GM12865 (cell line): ENCODE results near the gene SPEN.
"Not testable (repeated sequence)": the region's sequence is repeated elsewhere in the genome, so short reads cannot be mapped to it uniquely, and the experiment has no call there.

ENCODE experiments used
- DNase-seq: peaks from one replicate; pipeline ENCODE4 v3.0.0; 2010; ENCODE audit warnings: low read depth
- H3K4me3 ChIP-seq: 2 replicates; pipeline ENCODE4 v1.5.1; 2011; ENCODE audit warnings: mild to moderate bottlenecking, low read depth, low read length, control low read depth
- TF ChIP-seq, protein P1 (sequence below): IDR thresholded peaks from 2 replicates; pipeline ENCODE4 v1.5.1; 2011; ENCODE audit warnings: low read length, control low read depth, low read depth, inconsistent platforms; ENCODE audit not compliant: insufficient read depth; ENCODE audit errors: missing control alignments

SPEN gene

GRCh38 chr1:15843826-15844572 is 3.5 kb upstream of the SPEN start:
- H3K4me3 ChIP-seq, result peak overlapping the region; percentile 50
- TF ChIP-seq, protein P1, sequence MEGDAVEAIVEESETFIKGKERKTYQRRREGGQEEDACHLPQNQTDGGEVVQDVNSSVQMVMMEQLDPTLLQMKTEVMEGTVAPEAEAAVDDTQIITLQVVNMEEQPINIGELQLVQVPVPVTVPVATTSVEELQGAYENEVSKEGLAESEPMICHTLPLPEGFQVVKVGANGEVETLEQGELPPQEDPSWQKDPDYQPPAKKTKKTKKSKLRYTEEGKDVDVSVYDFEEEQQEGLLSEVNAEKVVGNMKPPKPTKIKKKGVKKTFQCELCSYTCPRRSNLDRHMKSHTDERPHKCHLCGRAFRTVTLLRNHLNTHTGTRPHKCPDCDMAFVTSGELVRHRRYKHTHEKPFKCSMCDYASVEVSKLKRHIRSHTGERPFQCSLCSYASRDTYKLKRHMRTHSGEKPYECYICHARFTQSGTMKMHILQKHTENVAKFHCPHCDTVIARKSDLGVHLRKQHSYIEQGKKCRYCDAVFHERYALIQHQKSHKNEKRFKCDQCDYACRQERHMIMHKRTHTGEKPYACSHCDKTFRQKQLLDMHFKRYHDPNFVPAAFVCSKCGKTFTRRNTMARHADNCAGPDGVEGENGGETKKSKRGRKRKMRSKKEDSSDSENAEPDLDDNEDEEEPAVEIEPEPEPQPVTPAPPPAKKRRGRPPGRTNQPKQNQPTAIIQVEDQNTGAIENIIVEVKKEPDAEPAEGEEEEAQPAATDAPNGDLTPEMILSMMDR, result no peak
- DNase-seq, result peak; percentile 34

DNA sequence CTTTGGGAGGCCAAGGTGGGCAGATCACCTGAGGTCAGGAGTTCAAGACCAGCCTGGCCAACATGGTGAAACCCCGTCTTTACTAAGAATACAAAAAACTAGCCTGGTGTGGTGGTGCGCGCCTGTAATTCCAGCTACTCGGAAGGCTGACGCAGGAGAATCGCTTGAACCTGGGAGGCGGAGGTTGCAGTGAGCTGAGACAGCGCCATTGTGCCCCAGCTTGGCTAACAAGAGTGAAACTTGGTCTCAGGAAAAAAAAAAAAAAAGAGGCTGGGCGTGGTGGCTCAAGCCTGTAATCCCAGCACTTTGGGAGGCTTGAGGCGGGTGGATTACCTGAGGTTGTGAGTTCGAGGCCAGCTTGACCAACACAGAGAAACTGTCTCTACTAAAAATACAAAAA is 1.5 kb upstream of the SPEN start:
- DNase-seq, result not testable (repeated sequence)
- H3K4me3 ChIP-seq, result peak overlapping the region; percentile 98

GRCh38 chr1:15847893-15848142 is 311 bp downstream of the SPEN start:
- no peak for DNase-seq
- TF ChIP-seq, protein P1, result no peak

GRCh38 chr1:15848143-15848928 is 829 bp downstream of the SPEN start:
- DNase-seq, result peak; percentile 67
- peak overlapping the region; percentile 89 for H3K4me3 ChIP-seq
- TF ChIP-seq, protein P1, result no peak

More at GRCh38 chr1:15847893-15848142, 311 bp downstream of the SPEN start:
- peak overlapping the region; percentile 89 for H3K4me3 ChIP-seq

DNA sequence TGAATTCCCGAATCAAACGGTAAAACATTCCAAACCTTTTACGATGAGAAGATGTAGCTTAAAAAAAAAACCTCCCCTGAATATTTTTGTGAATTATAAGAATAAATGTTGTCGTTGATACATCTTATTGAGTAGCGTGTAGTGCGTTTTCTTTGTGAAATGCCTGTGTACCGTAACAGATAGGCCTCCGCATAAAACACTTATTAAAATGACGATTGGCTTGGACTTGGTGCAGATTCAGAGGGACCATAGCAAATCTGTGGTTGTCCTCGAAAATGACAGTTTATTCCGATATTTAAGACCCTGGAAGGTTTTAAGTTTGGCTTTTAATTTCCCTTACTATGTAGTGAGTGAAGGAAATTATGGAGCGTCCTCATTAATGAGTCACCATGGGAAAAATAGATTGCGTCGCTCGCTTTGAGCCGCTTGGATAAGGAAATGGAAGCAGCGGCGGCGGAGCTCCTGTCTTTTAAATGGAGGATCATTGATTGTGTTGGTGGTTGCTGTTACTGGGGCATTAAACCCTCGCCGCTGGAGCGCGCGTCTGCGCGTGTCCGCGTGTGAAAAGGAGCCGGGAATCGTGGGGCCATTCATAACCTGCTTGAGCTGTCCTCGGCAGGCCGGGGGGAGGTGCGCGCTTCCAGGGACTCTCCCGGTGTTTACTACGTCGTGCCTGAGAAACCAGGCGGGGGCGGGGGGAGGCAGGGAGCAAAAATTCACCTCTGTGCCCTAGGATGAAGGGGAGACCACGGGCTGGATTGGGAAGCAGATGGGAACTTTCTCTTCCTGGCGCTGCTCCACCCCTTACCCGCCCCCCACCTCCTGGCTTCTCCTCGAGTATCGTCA is 1.6 kb downstream of the SPEN start:
- peak; percentile 89 for DNase-seq
- TF ChIP-seq, protein P1, result no peak

DNA sequence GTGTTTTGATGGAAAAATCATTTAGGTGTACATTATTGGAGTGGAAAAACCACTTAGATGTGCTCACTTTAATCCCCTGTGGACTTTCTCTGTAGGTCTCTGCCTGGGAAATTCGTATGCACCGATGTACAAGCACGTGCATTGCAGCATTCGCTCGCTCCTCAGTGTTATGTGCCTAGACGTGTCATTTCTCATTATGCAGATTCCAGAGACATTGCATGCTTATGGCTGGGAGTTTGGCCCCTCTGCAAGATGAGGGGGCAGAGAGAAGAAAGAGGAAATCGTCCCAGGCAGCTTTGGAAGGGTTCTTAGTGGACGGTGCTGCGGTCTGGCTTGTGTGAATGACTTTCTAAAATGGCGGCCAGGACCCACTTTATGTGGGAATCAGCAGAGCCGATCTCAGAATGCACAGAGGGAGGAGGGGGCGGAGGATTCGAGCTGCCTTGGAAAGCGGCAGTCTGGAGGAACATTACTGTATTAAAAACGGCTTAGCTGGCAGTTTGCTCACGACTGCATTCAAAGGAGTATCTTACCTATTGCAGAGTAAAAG is 2.3 kb downstream of the SPEN start:
- TF ChIP-seq, protein P1, result no peak
- peak overlapping the region; percentile 89 for H3K4me3 ChIP-seq
- DNase-seq, result peak; percentile 57

More for the DNA sequence above, 1.6 kb downstream of the SPEN start:
- H3K4me3 ChIP-seq, result peak overlapping the region; percentile 89
